Stimulated activated CD4-positive, alpha-beta T cell treated with anti-CD3 and anti-CD28 coated beads, Interleukin-1b, Interleukin-23, amount 100 ng/mL, for 4 hours (primary cell): ENCODE data around the gene SIPA1L3.

ENCODE experiments used
- DNase-seq, 2 donors: peaks; one replicate each; pipeline ENCODE4 v3.0.0-alpha.2; 2020; ENCODE audit warnings: low read depth in 2 of 2

The SIPA1L3 gene

DNA sequence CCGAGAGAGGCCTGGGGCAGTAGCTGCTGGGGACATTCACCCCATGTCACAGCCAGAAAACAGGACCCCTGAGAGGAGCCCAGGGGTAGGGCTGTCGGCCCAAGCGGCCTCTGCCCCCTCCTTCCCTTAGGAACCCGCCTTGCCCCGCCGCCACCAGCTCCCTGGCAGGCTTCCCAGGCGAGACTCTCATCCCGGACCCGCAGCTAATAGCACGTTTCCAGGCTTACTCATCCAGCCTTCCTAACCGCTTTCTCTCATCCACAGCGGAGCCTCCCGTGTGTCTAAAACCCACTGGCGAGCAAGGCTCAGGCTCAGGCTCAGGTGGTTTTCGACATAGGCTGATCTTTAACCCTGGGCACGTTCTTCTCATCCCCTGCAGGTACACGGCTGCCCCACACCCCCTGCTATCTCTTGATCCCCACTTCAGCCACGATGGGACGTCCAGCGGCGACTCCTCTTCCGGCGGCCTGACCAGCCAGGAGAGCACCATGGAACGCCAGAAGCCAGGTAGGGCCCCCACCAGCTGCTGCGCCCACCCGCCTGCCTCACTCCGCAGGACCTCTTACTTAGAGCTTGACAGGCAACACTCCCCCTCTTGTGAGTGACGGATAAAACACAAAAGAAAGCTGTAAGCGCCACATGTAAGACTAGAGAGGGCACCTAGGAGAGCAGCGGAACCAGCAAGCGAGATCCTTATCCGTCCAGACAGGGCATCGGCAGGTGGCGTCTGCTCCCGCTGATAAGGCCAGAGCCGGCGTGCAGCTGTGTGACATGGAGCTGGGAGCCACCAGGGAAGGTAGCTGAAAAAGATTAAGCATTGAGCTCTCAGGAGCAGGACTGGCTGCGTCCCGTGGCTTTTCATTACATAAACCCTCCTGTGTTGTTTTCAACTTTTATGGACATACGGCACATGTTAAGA is 245.7 kb downstream of the SIPA1L3 start:
- DNase-seq: no peak

DNA sequence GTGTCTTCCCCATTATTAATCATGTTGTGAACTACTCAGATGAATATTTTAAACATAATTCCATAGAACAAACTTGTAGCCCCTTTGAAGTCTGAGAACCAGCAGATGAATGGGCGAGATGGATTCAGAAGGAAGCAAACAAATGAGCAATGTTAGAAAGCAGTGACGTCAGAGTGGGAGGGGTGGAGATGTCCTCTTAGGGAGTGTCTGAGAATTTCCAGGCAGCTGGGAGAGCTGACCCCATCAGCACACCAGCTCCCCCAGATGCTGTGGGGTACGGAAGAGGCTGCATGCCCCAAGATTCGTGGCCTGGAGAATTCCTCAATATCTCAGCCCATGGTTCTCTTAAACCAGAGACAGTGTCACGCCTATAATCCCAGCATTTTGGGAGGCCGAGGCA is 248.4 kb downstream of the SIPA1L3 start:
- DNase-seq: no peak

DNA sequence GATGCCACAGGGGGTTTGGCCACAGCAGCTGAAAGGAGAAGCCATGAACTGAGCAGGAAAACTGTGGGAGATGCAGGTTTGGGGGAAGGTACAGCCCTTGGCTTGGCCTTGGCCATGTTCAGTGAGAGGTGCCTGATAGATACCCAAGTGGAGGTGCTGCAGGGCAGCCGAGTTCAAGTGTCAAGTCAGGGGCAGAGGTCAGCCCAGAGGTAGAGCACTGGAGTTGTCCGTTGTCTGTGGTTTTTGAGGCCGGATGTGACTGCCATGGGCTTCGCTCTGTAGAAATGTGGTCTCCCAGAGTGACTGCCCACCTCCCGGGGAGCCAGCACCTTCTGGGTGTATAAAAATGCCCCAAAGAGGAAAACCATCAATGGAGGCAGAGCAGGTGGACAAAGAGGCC is 251.7 kb downstream of the SIPA1L3 start:
- DNase-seq: no peak

DNA sequence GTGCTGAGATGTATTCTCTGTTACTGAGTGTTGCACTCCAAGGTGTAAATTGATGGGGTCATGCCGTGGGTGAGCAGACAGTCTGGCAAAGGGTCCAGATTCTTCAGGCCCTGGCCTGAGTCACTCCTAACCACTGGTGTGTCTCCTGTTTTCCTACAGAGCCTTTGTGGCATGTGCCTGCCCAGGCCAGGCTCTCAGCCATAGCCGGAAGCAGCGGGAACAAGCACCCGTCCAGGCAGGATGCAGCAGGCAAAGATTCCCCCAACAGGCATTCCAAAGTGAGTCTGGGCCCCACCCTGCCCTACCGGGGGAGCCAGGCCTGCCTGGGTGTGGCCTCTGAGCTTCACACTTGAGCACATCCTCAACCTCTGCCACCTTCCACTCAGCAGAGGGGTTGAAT is 255.1 kb downstream of the SIPA1L3 start:
- no peak for DNase-seq

DNA sequence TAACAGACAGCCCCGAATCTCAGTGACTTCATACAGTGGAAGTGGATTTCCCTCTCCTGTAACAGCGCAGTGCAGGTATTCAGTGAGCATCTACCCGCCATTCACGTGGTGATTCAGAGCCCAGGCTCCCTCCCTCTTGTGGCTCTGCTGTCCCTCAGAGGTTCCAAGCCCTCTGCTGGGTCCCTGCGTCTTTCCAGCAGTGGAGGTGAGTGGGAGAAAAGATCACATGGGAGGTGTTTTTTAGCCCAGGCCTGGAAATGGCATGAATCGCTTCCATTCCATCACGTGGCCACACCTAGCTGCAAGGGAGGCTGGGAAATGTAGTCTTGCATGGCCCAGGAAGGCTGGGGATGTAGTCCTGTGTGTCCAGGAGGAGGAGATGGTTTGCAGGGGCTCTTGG is 255.6 kb downstream of the SIPA1L3 start:
- no peak for DNase-seq

DNA sequence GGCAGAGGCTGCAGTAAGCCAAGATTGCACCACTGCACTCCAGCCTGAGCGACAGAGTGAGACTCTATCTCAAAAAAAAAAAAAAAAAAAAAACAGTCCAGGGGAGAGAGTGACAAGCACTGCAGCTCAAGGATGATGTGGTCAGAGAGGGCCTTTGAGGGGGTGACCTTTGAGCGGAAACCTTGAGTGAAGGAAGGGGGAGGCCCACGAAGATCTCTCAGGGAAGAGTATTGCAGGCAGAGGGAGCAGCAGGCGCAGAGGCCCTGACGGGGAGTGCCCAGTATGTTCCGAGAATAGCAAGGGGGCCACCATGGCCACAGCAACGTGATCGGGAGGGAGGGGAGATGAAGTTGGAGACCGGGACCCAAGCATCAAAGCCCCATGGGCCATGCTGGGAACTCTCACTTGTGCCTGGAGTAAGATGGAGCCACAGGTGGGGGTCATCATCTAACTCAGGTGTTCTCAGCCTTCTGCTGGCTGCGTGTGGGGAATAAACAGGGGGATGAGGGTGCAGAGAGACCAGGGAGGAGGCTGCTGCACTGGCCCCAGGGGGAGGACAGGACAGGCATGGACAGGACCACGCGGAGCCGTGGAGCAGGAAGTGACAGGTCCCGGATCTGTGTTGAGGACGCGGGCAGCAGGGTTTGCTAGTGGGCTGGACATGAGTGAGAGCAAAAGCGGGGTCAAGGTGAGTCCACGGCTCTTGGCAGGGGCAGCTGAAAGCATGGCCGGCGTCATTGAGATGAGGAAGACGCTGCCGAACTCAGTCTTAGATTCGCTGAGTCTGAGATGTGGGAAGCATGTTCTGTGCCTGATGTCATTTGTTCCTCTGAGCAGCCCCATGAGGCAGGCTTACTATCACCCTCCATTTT is 256.6 kb downstream of the SIPA1L3 start:
- DNase-seq: no peak

DNA sequence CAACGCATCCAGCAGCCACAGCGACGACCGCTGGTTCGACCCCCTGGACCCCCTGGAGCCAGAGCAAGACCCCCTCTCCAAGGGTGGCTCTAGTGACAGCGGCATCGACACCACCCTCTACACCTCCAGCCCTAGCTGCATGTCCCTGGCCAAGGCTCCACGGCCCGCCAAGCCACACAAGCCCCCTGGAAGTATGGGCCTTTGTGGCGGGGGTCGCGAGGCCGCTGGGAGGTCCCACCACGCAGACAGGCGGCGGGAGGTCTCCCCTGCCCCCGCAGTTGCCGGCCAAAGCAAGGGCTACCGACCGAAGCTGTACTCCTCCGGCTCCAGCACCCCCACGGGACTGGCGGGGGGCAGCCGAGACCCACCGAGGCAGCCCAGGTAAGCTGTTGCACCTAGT is 257.5 kb downstream of the SIPA1L3 start:
- DNase-seq: no peak

DNA sequence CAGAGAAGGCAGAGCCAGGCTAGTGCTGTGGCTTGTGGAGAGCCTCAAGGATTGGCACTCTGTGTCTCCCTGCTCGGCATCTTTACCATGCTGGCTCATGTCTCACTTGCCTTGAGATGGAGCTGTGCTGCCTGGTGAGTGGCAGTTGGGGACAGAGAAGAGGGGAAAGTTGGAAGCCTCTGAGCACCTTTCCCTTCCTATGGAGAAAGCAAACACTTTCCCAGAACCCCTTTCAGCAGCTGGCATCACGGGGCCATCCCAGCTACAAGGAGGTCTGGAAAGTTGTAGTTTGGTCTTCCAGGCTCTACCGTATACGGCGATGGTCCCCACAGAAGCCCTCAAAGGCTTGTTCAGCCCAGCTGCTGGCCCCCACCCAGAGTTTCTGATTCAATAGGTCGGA is 258.3 kb downstream of the SIPA1L3 start:
- no peak for DNase-seq

DNA sequence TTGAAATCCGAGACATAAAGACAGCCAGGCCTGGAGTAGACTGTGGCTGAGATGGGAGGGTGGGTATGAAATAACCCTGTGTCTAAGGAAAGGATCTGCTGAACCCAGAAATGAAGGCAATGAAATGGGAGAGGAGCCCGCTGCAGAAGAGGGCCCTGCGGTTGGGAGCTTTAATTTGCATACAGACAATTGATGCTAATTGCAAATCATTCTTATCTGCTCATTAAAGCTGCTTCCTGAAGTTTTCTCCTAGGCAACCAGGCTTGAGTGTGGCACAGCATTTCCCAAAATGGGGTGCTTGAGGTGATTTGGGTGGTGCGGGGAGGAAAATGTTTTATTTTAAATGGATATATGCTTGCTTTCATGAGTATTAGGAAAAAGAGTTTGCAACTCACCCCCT is 261.6 kb downstream of the SIPA1L3 start:
- DNase-seq: no peak

DNA sequence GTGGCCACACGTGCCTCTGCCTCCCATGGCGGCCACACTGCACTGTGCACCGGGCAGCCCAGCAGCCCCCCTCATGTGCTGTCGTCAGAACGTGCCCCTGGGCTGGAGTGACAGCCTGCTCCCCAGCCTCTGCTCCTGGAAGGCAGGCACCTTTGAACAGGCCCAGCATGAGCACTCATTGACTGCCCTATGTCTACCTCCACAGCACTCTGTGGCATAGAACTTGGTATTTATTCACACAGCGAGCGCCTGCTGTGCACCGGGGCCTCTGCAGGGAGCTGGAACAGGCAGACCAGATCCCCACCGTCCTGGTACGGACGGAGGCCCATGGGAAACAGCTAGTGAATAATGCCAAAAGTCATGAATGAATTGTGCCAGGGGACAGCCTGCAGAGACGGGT is 263.3 kb downstream of the SIPA1L3 start:
- no peak for DNase-seq

DNA sequence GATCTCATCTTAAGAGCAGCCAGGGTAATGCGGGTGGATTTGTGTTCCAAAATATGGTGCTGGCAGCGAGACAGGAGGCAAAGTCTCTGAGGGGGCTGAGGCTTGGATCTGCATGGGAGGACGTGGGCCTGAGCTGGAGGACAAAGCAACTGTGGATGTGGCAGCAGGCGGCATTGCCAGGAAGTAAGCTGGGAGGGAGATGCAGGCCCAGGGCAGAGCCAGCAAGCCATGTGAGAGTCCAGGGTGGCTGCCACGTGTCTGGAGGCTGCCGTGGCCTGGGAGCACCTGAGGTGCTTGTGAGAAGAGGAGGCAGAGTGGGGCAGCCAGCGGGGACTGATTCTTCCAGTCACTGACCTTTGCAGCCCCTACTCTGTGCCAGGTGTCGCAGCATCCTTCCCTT is 265.0 kb downstream of the SIPA1L3 start:
- DNase-seq: no peak

DNA sequence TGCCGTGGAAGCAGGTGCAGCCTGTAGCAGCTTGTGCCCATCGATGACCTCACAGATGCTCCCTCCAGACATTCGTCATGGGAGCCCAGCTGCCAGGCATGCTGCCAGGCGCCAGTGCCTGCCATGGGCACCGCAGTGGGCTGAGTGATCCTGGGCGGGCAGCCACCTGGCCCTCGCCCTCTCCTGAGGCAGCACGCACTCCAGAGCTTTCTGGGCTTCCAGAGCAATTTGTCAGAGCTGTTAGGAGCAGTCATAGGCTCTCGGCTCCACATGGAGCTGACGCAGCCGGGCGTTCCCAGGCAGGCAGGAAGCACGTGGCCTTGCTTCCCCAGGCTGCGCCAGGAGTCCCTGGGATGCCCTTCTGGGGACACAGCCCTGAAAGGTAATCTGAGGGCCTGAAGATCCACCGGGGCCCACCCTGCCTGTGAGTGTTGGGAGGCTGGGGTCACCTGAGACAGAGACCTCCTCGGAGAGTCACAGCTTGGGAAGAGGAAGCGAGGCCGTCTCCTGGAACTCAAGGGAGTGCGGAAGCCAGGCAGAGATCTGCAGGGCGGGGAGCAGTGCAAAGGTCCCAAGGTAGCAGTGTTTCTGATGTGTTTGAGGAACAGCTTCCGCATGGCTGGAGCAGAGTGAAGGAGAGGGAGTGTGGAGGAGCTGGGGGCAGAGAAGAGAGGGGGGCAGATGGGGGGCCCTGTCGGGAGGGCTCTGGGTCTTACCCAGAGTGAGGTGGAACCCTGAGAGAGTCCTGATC is 266.5 kb downstream of the SIPA1L3 start:
- no peak for DNase-seq

DNA sequence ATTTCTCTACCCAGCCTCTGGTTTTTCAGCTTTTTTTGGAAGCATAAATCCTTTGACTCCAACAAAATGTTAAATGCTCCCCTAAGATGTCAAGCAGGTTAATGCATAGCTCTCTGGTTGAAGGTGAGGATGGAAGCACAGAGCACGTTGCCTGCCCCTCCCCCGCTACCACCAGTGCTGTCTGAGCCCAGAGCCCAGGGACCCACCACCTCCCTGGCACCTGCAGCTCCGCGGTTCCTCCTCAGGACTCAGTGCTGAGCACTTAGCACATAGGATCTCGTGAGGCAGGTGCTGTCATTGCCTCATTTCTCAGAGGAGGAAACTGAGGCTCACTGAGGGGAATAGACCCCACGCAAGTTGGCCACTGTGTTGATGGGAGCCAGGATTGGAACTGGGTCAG is 268.4 kb downstream of the SIPA1L3 start:
- DNase-seq: no peak

DNA sequence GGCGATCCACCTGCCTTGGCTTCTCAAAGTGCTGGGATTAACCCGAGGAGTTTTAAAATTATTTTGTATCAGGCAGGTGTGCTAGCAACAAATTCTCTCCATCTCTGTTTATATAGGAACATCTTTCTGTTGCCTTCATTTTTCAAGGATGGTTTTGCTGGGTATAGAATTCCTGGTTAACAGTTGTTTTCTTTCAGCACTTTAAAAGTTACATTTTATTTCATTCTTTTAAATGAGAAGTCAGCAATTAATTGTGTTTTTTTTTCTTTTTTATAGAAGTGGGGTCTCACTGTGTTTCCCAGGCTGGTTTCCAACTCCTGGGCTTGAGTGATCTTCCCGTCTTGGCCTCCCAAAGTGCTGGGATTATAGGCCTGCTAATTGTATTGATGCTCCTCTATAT is 273.1 kb downstream of the SIPA1L3 start:
- no peak for DNase-seq

DNA sequence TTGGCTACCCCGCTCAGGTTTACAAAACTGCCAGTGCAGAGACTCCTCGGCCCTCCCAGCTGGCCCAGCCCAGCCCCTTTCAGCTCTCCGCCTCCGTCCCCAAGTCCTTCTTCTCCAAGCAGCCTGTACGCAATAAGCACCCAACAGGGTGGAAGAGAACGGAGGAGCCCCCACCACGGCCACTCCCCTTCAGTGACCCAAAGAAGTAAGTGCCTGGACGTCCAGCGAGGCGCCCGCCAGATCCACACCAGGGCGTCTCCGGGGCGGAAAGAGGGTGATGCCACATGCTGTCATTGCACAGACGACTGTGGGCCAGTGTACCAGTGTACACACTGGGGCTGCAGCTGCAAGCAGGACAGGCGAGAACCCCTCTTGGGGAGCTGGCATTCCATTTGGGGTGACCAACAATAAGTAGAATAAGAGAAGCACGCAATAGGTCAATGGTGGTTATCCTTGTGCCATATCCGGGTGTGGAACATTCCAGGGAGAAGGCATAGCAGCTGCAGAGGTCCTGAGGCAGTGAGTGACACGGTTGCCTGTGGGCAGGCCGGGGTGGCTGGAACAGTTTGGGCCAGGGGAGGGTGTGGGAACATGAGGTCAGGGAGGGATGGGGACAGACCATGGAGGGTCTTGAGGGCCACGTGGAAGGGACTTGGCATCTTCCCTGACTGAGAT is 275.7 kb downstream of the SIPA1L3 start:
- no peak for DNase-seq

DNA sequence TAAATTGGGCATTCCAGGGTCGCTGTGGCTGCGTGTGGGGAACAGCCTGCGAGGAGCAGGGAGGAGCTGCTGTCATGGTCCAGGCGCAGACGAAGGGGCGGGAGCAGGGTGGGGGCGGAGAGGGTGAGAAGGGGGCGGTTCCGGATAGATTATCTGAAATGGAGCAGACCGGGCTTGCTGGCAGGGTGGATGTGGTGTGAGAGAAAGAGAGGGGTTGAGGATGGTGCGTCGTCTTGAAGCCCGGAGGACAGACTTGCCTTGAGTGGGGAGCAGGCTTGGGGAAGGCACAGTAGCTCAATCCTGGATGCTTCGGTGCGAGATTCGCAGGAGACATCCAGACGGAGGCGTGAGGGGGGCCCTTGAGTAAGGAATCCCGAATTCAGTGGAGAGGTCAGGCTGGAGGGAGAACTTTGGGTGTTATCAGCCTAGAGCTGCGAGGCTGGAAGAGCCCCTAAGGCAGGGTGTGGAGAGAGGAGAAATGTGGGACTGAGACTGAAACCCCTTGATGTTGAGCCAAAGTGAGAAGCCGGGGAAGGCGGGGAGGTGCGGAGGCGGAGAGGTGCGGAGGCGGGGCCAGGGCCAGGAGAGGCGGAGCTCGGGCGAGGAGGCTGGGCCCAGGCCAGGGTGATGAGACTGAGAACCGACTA is 276.4 kb downstream of the SIPA1L3 start:
- DNase-seq: no peak

DNA sequence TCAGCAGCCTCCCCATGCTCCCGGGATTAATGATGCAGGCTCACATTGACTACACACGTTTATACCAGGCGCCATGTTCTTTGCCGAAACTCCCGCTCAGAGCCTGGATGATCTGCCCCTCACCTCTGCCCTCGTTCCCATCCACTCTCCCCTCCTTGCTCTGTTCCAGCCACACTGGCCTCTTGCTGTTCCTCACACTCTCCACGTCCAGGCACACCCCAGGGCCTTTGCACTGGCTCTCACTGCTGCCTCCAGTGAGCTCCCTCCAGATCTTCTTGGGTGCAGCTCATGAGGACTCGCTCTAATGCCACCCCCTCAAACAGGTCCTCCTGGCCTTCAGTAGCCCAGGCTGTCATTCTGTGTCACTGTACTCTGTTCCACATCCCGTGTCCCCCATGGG is 277.8 kb downstream of the SIPA1L3 start:
- no peak for DNase-seq

DNA sequence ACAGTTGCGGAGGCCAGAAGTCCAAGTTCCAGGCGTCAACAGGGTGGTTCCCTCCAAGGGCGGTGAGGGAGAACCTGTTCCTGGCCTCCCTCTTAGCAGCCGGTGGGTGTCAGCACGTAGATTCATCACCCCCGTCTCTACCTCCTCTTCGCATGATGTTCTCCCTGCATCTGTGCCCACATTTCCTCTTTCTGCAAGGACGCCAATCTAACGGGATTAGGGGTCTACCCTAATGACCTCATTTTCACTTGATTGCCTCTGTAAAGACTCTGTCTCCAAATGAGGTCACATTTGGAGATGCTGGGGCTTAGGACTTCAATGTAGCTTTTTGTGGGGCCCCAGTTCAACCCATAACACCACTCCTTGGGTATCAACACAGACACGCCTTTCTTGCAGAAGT is 278.6 kb downstream of the SIPA1L3 start:
- DNase-seq: no peak

DNA sequence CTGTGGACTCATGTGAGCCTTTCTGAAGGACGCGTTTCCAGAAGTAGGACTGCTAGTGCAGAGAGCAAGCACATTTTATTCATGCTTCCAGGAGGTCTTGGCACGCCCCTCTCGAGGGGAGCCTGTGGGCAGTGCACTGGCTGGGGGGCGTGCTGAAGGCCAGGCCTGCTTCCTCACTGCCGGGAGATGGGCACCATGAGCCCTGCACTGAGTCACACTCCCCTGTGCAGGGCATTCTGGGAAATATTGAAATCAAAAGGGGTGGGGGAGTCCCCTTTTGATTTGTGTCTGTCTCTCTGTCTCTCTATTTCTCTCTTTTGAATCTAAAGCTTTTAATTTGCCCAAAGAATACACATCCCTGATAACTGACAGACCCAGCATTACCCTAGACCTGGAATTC is 283.1 kb downstream of the SIPA1L3 start:
- no peak for DNase-seq

DNA sequence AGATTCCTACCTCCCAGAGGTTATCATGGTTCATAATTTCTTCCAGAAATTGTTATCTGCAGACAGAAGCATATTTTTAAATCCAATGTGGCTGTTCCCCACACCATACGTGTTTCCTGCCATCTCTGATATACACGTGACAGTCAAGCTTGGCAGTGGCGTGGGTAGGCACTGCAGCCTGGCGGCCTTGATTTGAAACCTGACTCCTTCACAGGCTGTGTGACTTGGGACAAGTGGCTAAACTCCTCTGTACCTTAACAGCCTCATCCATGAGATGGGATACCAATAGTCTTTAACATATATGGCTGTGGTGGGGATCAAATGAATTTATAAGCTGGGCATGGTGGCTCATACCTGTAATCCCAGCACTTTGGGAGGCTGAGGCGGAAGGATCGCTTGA is 283.8 kb downstream of the SIPA1L3 start:
- DNase-seq: no peak

DNA sequence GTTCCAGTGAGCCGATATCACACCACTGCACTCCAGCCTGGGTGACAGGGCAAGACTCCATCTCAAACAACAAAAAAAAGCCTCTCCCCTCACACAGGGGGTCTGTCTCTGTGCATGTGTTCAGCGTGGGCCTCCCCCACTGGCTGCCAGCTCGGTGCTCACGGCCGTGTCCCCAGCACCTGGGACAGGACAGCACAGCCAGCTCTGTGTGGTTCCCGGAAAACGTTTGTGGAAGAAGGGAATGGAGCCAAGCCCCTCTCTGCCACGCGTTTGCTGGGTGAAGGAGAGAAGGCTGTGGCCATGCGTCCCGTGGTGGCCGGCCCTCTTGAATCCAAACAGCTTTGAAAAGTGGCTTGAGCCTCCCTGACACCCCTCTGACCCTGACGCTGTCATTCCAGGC is 284.7 kb downstream of the SIPA1L3 start:
- no peak for DNase-seq
